ENCODE data around the gene TIMP2.

The TIMP2 gene

GRCh38 chr17:78806451-78806850 is 118.7 kb downstream of the TIMP2 start:
- Histone ChIP-seq H3K36me3 (ENCODE audit: low read depth) (peaks cover 91% of the 10 kb centered on the region), H3K27me3 (ENCODE audit: insufficient read depth, poor library complexity, severe bottlenecking) (no peaks in the 10 kb centered on the region), H3K4me1 (ENCODE audit: insufficient read depth, poor library complexity, severe bottlenecking) (no peaks in the 10 kb centered on the region), H3K9me3 (ENCODE audit: severe bottlenecking) (no peaks in the 10 kb centered on the region), H3K27ac (ENCODE audit: poor library complexity, severe bottlenecking) (no peak overlapping the region), H3K4me3 (ENCODE audit: severe bottlenecking) (no peak overlapping the region)
- ATAC-seq (ENCODE audit: low read depth) (peak; percentile 61; the same call in 1 of the 3 replicates), DNase-seq (ENCODE audit: low spot score) (no peak)
- TF ChIP-seq, protein P1, sequence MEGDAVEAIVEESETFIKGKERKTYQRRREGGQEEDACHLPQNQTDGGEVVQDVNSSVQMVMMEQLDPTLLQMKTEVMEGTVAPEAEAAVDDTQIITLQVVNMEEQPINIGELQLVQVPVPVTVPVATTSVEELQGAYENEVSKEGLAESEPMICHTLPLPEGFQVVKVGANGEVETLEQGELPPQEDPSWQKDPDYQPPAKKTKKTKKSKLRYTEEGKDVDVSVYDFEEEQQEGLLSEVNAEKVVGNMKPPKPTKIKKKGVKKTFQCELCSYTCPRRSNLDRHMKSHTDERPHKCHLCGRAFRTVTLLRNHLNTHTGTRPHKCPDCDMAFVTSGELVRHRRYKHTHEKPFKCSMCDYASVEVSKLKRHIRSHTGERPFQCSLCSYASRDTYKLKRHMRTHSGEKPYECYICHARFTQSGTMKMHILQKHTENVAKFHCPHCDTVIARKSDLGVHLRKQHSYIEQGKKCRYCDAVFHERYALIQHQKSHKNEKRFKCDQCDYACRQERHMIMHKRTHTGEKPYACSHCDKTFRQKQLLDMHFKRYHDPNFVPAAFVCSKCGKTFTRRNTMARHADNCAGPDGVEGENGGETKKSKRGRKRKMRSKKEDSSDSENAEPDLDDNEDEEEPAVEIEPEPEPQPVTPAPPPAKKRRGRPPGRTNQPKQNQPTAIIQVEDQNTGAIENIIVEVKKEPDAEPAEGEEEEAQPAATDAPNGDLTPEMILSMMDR (IDR thresholded peaks at IDR 0.05; ENCODE audit: poor library complexity, severe bottlenecking), result no peak

- H3K4me3 ChIP-seq (ENCODE audit: severe bottlenecking), result no peak overlapping the region
- H3K27ac ChIP-seq (ENCODE audit: poor library complexity, severe bottlenecking), result no peak overlapping the region
- no peak for DNase-seq (ENCODE audit: low spot score)
- no peak for ATAC-seq (ENCODE audit: low read depth)
- TF ChIP-seq, protein P1 (IDR thresholded peaks at IDR 0.05; ENCODE audit: poor library complexity, severe bottlenecking), result no peak
- no peaks in the 10 kb centered on the region for H3K4me1 ChIP-seq (ENCODE audit: insufficient read depth, poor library complexity, severe bottlenecking)
- peaks cover 90% of the 10 kb centered on the region for H3K36me3 ChIP-seq (ENCODE audit: low read depth)
- no peaks in the 10 kb centered on the region for H3K9me3 ChIP-seq (ENCODE audit: severe bottlenecking)
- no peaks in the 10 kb centered on the region for H3K27me3 ChIP-seq (ENCODE audit: insufficient read depth, poor library complexity, severe bottlenecking)
Measured at GRCh38 chr17:78805301-78805700, 119.9 kb downstream of the TIMP2 start.

- Histone ChIP-seq H3K27ac (ENCODE audit: poor library complexity, severe bottlenecking) (no peak overlapping the region), H3K4me1 (ENCODE audit: insufficient read depth, poor library complexity, severe bottlenecking) (no peaks in the 10 kb centered on the region), H3K27me3 (ENCODE audit: insufficient read depth, poor library complexity, severe bottlenecking) (no peaks in the 10 kb centered on the region), H3K4me3 (ENCODE audit: severe bottlenecking) (no peak overlapping the region), H3K36me3 (ENCODE audit: low read depth) (peaks cover 86% of the 10 kb centered on the region), H3K9me3 (ENCODE audit: severe bottlenecking) (no peaks in the 10 kb centered on the region)
- no peak for ATAC-seq (ENCODE audit: low read depth)
- TF ChIP-seq, protein P1 (IDR thresholded peaks at IDR 0.05; ENCODE audit: poor library complexity, severe bottlenecking), result no peak
- DNase-seq (ENCODE audit: low spot score), result no peak
Measured at GRCh38 chr17:78804777-78805176, 120.4 kb downstream of the TIMP2 start.

DNA sequence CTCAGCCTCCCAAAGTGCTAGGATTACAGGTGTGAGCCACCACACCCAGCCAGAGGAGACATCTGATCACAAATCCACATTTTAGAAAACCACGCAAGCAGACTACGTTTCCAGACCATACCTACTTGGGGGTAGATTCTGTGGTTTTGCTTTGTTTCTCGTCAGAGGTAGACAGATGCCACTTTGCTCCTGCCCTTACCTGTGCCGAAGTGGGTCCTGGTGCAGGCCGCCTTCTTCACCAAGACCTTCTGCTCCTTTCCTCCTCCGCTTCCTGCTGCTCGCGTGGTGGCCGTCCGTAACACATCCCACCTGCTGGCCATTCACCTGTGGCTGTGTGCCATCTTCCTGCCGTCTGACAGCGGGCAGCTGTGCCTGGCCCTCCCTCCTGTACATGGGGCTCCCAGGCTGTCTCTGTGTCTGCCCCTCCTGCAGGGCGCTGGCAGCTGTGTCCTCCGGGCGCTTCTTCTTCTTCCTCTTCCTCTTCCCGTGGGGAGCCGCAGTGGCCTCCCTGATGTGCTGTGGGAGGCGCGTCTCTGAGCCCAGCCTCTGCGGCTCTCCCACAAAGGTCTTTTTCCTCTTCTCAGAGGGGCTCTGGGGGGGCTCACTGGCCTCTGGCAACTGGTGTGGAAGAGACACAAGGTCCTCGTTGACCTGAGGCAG is 121.9 kb downstream of the TIMP2 start:
- H3K27ac ChIP-seq (ENCODE audit: poor library complexity, severe bottlenecking), result no peak overlapping the region
- no peak for DNase-seq (ENCODE audit: low spot score)
- H3K36me3 ChIP-seq (ENCODE audit: low read depth), result peaks cover 86% of the 10 kb centered on the region
- H3K9me3 ChIP-seq (ENCODE audit: severe bottlenecking), result no peaks in the 10 kb centered on the region
- no peak for ATAC-seq (ENCODE audit: low read depth)
- no peaks in the 10 kb centered on the region for H3K4me1 ChIP-seq (ENCODE audit: insufficient read depth, poor library complexity, severe bottlenecking)
- H3K4me3 ChIP-seq (ENCODE audit: severe bottlenecking), result no peak overlapping the region
- TF ChIP-seq, protein P1 (IDR thresholded peaks at IDR 0.05; ENCODE audit: poor library complexity, severe bottlenecking), result no peak
- H3K27me3 ChIP-seq (ENCODE audit: insufficient read depth, poor library complexity, severe bottlenecking), result no peaks in the 10 kb centered on the region

Measured in RWPE2 (cell line).